SH-SY5Y (cell line): ENCODE data around the gene CNOT4.

Source experiments
- GATA2 ChIP-seq: IDR thresholded peaks from 2 replicates; pipeline ENCODE4 v1.6.1; 2011; ENCODE audit warnings: mild to moderate bottlenecking, low read depth, low read length
- GATA3 ChIP-seq: IDR thresholded peaks from 2 replicates; pipeline ENCODE4 v1.6.1; 2011; ENCODE audit warnings: low read depth, mild to moderate bottlenecking, low read length, moderate library complexity

Gene CNOT4

GRCh38 chr7:135522509-135522908 lies 12.6 kb upstream of the CNOT4 start:
- TF ChIP-seq GATA2, result no peak
- TF ChIP-seq GATA3, result no peak

- TF ChIP-seq GATA2 (no peak), GATA3 (no peak)
Observed at GRCh38 chr7:135519871-135520270, 10.0 kb upstream of the CNOT4 start.

GRCh38 chr7:135519233-135519688 lies 9.4 kb upstream of the CNOT4 start:
- TF ChIP-seq GATA2 (no peak), GATA3 (no peak)

- TF ChIP-seq GATA3 (no peak), GATA2 (no peak)
Observed at GRCh38 chr7:135518748-135519147, 8.8 kb upstream of the CNOT4 start.

GRCh38 chr7:135517060-135517459 lies 7.2 kb upstream of the CNOT4 start:
- TF ChIP-seq GATA2 (no peak), GATA3 (no peak)

GRCh38 chr7:135514856-135515255 lies 5.0 kb upstream of the CNOT4 start:
- no peak for TF ChIP-seq GATA3
- TF ChIP-seq GATA2, result no peak

- TF ChIP-seq GATA2 (no peak), GATA3 (no peak)
Observed at GRCh38 chr7:135512135-135512887, 2.4 kb upstream of the CNOT4 start.

GRCh38 chr7:135510592-135511183 lies 786 bp upstream of the CNOT4 start:
- TF ChIP-seq GATA3, result no peak
- TF ChIP-seq GATA2, result no peak

GRCh38 chr7:135509589-135509838 lies 388 bp downstream of the CNOT4 start:
- no peak for TF ChIP-seq GATA3
- no peak for TF ChIP-seq GATA2

GRCh38 chr7:135508883-135509588 lies 866 bp downstream of the CNOT4 start:
- TF ChIP-seq GATA2 (no peak), GATA3 (no peak)

GRCh38 chr7:135501402-135501801 lies 8.5 kb downstream of the CNOT4 start:
- TF ChIP-seq GATA3 (no peak), GATA2 (no peak)

GRCh38 chr7:135499818-135500217 lies 10.1 kb downstream of the CNOT4 start:
- TF ChIP-seq GATA3, result no peak
- no peak for TF ChIP-seq GATA2

GRCh38 chr7:135493362-135493761 lies 16.5 kb downstream of the CNOT4 start:
- TF ChIP-seq GATA2 (no peak), GATA3 (no peak)

GRCh38 chr7:135492151-135492550 lies 17.8 kb downstream of the CNOT4 start:
- TF ChIP-seq GATA2, result no peak
- TF ChIP-seq GATA3, result no peak

- TF ChIP-seq GATA2 (no peak), GATA3 (no peak)
Observed at GRCh38 chr7:135490783-135491182, 19.1 kb downstream of the CNOT4 start.
